Adipose tissue (tissue), 3 donors: ENCODE measurements around the gene MYO1D. TPM values are rescaled to one million over a fixed set of nuclear protein-coding genes. Genes with fewer than 3 reads are reported as not detected.
"Not testable (repeated sequence)": the region's sequence is repeated elsewhere in the genome, so short reads cannot be mapped to it uniquely, and the experiment has no call there.

Experiments used
- H3K27ac ChIP-seq: one replicate; pipeline ENCODE4 v1.5.1; 2013; ENCODE audit warnings: low read depth, low read length
- WGBS, 3 donors: extraction: QIAGEN DNeasy Blood & Tissue Kit; methylation state at CpG; one replicate each; pipeline ENCODE4 v1.1.7; 2013; 5-methylcytosine and 5-hydroxymethylcytosine counted together
- polyA plus RNA-seq, 3 donors: library from polyadenylated mRNA; stranded (reverse); fragments of 200-250 nt; gene quantifications; one replicate each; pipeline ENCODE4 v1.2.3, GENCODE V29; 2013
- donor health status: healthy with polysubstance abuse.
- donor health status: Bipolar disorder and iron deficiency.
- donor health status: healthy.

MYO1D gene
- polyA plus RNA-seq, 3 donors = 8.5 to 11.6 (median 11.4) TPM

DNA sequence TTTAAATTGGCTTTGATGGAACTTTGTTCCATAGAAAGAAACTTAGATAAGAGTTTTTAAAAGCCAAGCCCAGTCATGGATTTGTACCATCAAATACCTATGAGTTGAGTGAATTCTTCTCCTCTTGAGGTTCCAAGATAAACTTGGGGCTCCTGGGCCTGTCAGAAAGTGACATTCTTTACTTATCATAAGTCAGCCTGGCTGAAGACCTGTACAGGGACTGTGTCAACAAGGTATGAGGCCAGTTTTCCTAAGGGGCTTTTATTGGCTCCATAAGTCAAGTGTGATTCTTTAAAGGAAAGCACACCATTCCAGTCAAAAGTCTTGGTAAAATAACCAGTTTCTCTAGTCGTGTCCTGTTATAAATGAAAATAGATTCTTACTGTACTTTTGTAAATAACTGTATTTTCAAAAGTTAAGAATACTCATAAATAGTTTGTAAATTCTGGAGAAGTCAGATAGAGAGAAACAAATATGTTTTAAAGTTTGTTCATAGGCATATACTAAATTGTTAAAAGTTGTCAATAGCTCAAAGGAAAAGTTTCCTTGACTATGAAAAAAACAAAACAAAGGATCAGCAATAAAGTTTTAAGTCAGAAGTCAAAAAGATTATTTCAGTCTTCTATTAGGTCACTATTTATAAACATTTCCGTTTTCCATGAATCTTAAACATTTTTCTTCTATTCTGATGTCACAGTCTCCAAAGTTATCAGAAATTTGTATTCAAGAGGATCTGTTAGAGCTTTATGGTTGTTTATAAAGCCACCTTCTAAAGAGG, 22.5 kb upstream of the MYO1D start:
- WGBS, 3 donors = 72 to 75% (median 72%) methylated on average over 2 of the region's 2 CpGs
- H3K27ac ChIP-seq = no peak overlapping the region

DNA sequence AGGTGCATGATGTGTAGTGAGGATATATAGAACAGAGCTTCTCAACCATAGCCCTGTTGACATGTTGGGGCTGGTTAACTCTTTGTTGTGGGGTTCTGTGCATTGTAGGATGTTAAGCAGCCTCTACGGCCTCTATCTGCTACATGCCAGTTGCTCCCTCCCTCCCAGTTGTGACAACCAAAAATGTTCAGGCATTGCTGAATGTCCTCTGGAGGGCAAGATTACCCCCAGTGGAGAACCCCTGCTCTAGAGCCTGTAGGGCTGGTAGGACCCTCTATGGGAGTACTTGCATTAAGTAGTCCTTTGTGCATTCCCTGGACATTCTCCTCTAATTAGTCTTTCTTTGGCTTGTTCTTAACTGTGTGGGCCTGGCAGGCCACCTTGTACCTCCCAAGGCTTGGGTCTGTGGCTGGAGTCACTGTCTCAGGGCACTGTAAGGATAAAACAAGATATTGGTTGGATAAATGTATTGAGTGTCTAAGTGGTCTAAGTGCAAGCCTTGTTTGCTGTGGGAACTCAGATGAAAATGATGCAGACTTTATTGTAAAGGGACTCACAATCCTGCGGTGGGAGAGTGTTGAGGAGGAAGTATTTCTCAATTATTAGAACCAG, 19.8 kb upstream of the MYO1D start:
- no peak overlapping the region for H3K27ac ChIP-seq
- WGBS, 3 donors = 67 to 86% (median 73%) methylated on average over 2 of the region's 2 CpGs

DNA sequence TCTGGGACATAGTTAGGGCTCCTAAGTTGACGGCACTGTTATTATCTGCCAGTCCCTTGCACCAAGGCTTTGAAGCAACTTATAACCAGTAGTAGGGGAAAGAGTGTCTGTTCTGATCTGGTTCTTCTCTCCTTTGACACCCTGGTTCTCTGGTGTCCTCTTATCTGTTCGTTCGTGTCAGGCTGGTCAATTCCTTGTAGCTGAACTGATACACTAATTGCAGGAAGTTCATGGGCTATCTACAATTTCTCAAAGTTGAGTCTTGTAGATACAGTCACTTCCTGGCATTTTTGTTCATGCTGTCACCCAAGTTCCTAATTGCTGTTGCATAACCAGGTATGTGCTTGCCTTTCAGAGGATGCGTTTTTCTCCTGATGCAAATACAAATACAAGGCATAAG, 17.3 kb upstream of the MYO1D start:
- 46 to 53% (median 51%) methylated on average over 4 of the region's 4 CpGs for WGBS, 3 donors

DNA sequence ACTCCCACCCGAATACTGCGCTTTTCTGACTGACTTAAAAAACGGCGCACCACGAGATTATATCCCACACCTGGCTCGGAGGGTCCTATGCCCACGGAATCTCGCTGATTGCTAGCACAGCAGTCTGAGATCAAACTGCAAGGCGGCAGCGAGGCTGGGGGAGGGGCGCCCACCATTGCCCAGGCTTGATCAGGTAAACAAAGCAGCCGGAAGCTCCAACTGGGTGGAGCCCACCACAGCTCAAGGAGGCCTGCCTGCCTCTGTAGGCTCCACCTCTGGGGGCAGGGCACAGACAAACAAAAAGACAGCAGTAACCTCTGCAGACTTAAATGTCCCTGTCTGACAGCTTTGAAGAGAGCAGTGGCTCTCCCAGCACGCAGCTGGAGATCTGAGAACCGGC, 10.5 kb upstream of the MYO1D start:
- 37 to 57% (median 43%) methylated on average over 2 to 4 of the region's 14 CpGs for WGBS, 3 donors
- not testable (repeated sequence) for H3K27ac ChIP-seq

More for the DNA sequence above, 17.3 kb upstream of the MYO1D start:
- no peak overlapping the region for H3K27ac ChIP-seq

DNA sequence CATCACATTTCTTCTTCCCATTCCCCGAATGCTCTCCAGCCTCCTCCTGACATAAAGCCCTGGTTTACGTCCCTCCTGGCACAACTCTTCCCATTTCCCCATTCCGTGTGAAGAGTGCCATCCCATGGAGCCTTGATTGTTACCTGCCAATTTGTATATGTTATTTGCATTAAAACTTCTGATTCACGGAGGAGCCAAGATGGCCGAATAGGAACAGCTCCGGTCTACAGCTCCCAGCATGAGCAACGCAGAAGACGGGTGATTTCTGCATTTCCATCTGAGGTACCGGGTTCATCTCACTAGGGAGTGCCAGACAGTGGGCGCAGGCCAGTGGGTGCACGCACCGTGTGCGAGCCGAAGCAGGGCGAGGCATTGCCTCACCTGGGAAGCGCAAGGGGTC, 10.0 kb upstream of the MYO1D start:
- 93 to 95% (median 94%) methylated on average over 8 of the region's 16 CpGs for WGBS, 3 donors

DNA sequence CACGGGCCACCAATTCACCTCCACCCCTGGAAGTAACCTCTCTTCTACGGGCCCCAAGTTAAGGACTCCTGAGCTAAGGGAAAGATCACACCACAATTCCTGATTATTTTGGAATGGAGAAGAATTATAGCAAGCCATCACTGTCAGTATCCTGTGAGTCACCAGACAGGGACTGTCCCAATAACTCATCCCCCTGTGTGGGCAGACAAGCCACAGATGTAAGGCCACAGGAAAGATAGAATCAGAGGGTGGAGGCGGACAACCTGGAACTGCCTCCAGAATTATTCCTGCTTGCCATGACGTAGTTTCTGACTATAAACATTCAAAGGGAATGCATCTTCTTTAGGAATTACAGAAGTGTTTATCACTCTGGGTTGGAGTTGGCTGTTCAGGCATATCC, 5.8 kb upstream of the MYO1D start:
- H3K27ac ChIP-seq = no peak overlapping the region
- WGBS, 3 donors = 72 to 88% (median 76%) methylated on average over 4 of the region's 4 CpGs

More for the DNA sequence above, 10.0 kb upstream of the MYO1D start:
- not testable (repeated sequence) for H3K27ac ChIP-seq

DNA sequence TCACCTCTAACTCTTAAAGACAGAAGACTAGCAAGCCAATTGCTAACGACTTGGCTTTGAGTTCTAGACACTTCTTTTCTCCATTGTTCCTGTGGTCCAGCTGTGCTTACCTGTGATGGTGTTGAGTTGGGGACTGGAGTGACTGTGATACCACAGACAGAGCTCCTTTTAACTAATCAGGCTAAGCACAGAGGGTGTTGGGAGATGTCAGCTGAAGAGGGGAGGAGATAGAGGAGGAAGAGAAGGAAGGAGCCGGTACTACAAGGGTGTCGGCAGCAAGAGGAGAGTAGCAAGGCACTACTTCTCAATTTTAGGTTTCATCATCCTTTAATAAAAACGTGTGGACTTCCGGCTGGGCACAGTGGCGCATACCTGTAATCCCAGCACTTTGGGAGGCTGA, 5.1 kb upstream of the MYO1D start:
- 58 to 72% (median 69%) methylated on average over 6 of the region's 6 CpGs for WGBS, 3 donors
- H3K27ac ChIP-seq = no peak overlapping the region

DNA sequence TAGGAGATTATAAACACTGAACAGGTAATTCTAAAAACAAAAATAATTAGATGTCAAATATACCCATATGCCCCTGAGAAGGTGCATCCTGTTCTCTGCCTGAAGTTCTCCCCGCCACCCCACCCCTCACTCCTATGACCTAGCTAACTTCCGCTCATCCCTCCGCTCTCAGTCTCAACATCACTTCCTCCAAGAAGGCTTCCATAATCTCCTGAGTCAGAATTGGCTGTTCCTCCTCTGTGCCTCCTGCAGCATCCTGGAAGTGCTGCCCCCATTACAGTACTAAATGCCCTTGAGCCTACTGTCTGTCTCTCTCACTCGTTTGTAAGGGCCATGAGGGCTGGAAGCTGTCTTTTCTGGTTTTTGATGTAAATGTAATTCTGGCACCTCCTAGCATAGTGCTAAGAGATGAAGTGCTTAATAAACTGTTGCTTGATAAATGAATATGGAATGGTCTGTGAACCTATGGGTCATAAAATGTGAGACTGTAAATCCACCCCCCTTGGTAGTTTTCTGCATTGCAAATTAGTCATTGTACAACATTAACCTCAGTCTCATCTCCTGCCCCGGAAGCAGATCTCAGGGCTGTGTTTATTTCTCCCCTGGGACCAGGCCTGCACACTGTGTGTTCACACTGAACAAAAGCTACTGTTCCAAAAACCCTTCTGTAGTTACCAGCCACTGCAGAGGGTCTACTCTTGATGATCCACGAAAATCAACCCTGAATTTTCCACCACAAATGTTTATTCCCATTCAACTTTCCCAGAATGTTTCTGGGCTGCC, 3.9 kb upstream of the MYO1D start:
- 78 to 83% (median 80%) methylated on average over 6 of the region's 6 CpGs for WGBS, 3 donors
- no peak overlapping the region for H3K27ac ChIP-seq

DNA sequence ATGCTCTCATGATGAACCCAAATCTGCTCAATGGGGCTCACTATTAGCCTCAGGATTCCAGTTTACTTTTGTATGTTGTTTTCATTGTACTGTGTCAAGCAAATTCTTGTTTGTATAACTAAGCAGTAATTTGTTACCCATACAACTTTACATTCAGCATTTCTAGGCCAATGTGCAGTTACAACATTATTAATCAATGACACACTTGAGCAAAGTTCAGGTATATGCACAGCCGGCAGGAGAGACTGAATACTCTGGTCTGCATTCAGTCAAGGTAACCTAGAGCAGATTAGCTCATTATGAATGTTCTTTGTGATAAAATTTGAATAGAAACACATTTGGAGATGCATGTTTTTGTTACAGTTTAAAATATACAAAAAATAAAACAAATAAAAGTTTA, 2.2 kb upstream of the MYO1D start:
- H3K27ac ChIP-seq = no peak overlapping the region
- WGBS, 3 donors = 74 to 92% (median 86%) methylated on average over 1 of the region's 1 CpG

DNA sequence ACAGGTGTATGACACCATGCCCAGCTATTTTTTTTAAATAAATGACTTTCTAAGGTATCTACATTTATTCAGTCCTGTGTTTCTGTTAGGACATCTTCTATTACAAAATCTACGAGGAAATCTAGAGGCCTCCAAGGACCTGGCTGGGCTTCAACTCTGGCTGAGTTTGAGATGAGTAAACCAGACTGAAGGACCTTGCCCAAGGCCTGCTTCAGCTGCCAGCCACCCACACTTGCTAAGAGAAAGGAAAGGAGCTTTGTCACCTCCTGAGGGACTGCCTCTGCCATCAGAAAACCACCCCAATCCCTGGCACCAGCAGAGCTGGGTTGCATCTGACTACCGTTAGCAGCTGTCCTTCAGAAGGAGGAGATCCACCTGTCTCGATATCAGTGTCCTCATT, 1.3 kb upstream of the MYO1D start:
- no peak overlapping the region for H3K27ac ChIP-seq
- 73 to 85% (median 73%) methylated on average over 3 of the region's 3 CpGs for WGBS, 3 donors

DNA sequence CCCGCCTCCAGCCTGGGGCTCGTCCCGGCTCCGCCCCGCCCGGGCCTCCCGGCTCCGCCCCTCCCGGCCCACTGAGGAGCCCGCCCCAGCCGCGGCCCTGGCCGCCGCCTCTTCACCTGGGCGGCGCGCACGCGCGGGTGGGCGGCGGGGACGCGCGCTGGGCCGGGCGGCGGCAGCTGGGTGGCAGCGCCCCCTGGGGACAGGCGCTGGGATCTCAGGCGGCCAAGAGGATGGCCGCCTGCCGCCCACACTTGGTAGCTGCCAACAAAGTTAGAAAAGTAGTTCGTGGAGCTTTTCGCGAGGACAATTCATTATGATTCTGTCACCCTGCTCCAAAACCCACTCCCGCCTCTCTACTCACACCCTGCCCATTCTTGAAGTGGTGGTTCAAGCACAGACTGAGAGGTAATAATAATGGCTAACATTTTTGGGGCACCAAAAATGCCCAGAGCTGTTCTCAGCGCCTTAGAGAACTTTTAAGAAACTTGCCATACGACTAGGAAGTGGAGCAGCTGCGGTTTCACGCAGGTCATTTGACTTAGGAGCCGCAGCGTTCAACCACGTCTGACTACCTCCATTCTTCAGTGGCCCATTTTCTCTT, 340 bp upstream of the MYO1D start:
- WGBS, 3 donors = 0 to 2% (median 1%) methylated on average over 44 of the region's 44 CpGs
- H3K27ac ChIP-seq = no peak overlapping the region

DNA sequence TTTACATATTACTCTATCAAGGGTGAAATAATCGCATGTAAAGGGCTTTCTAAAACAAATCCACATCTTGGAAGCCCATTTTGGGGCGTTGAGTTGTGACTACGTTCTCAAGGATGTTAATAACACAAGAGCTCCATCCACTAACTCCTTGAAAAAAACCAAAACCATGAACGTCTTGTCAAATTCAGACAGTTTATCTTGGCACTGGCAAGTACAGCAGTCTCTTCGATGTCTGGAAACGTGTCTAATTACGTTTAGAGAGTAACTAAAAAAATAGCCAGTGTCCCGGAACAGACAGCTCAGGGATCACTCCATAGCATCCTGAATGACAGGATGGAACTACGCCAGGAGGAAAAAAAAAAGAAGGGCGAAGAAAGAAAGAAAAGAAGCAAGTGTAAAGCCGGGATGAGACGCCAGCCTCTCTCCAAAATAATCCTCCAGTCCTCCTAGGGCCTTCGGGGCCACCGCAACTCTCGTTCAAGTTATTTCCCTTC, 954 bp downstream of the MYO1D start:
- 2 to 7% (median 6%) methylated on average over 15 of the region's 15 CpGs for WGBS, 3 donors
- no peak overlapping the region for H3K27ac ChIP-seq

DNA sequence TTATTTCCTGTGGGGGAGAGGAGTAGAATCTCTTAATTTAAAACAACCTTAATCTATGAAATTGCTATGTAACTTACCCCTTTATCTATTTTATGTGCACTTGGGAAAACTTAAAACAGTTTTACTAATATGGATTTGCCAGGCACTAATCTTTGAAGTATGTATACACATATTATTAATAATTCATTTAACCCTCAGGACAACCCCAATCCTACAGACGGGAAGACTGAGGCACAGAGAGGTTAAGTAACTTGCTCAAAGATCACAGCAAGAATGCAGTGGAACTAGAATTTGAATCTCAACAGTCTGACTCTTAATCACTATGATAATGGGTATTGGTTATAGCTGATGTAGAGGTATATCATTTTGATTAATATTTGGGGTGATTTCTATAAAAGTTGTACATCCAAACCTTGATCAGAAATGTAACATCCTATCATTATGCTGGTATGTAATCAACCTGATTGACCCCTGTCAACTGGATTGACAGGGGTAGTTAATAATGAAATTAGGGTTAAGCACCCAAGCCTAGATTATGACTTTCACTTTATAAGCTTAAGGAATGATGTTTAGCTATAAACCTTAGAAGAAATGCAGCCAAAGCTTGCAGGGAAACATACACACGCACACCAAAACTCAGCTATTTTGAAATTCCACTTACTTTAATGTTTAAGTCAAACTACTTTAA, 1.6 kb downstream of the MYO1D start:
- 71 to 78% (median 75%) methylated on average over 2 of the region's 2 CpGs for WGBS, 3 donors
- no peak overlapping the region for H3K27ac ChIP-seq

DNA sequence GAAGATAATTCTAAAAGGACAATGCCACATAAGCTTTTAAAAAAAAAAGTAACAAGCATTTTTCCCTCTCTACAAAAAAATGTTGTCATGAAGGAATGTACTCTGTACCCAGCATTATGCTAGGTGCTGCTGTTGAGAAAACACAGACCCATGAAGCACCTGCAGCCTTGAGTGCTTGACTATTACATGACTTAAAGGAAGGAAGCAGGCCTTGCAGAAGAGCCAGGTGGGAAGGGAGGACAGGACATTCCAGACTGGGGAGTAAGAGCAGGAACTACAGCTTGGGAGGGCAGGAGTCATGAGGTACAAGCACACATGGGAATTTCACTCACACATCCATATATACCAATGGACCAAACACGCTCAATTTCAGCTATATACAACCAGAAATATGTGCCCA, 3.8 kb downstream of the MYO1D start:
- no peak overlapping the region for H3K27ac ChIP-seq
- 79 to 95% (median 87%) methylated on average over 1 of the region's 1 CpG for WGBS, 3 donors

DNA sequence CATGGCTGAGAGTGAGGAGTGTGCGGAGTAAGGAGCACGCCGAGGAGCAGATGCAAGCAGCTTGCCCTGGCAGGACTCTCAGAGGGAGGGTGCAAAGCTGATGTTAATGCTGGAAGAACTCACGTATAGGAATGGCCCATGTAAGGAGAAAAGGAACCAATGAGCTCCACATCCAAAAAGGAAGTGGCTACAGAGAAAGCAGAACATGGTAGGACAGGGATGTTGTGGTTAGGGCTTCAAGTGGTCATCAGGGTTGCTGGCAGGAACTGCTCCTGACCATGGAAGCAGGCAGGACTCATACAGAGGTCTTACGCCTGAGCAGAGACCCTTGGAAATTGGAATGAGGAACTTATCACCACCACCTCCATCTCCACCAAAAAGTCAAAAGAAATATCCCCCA, 5.2 kb downstream of the MYO1D start:
- WGBS, 3 donors = 75 to 83% (median 75%) methylated on average over 5 of the region's 5 CpGs
- no peak overlapping the region for H3K27ac ChIP-seq

DNA sequence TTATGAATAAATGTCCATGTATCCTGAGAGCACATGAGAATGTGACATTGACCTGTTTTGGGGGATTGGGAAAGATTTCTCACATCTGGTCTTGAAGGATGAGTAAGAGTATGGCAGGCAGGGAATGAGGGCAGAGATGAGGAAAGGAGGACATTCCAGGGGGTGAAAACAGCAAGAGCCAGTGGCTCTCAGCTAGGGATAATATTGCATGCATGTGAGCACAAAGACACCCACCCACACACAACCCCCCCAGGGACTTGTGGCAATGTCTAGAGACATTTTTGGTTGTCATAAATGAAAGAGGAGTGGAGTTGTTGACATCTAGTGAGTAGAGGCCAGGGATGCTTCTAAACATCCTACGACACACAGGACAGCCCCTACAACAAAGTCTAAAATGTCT, 6.0 kb downstream of the MYO1D start:
- 86 to 100% (median 93%) methylated on average over 1 of the region's 1 CpG for WGBS, 3 donors
- no peak overlapping the region for H3K27ac ChIP-seq

DNA sequence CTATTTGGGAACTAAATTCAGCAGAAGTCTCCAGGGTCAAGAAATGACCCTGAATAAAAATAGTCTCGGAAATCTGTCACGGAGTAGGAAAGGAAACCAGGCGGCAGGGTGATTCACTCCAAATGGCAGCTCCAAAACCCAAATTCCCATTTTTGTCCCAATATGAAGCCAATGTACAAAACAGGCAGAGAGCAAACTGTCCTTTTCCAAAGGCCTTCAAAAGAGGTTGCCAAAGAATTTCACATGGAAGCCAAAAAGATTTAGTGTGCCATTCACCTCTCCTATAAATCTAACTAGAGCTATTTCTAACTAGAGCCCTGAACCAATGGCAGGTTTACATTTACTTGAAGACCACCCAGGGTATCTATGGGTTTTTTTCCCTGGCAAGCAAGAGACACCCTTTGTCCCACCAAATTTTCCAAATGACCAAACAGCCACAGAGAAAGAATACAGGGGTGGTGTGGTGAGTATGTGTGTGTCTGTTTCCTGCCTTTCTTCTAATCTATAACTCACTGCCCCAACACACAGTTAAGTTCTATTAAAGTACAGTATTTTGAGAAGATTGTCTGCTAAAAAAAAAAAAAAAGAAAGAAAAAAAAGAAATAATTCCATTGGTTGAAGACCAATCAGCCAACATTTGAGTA, 6.8 kb downstream of the MYO1D start:
- no peak overlapping the region for H3K27ac ChIP-seq
- WGBS, 3 donors = 26 to 54% (median 53%) methylated on average over 3 of the region's 3 CpGs
